Endothelial cell of umbilical vein (primary cell): ENCODE results near the gene TK2. TPM values are rescaled to one million over a fixed set of nuclear protein-coding genes. Genes with fewer than 3 reads are reported as not detected.

Experiments used
- BruUV-seq: library from RNA; stranded (reverse); fragments of 400-500 nt; replicated peaks from 2 replicates; lab custom pipeline; 2021; lab: Mats Ljungman, UMichigan
- CTCF ChIA-PET: fragments of 300-600, 350-600 bp; sonication (Branson Sonifier 250); formaldehyde crosslinking; loops from one replicate; lab custom pipeline; 2021; ENCODE audit warnings: antibody characterized with exemption, inconsistent platforms; lab: Charles Lee
- POLR2A ChIA-PET: fragments of 300-600, 350-600 bp; sonication (Branson Sonifier 250); formaldehyde crosslinking; loops from one replicate; lab custom pipeline; 2021; ENCODE audit warnings: antibody characterized with exemption, inconsistent platforms; lab: Charles Lee
- DNase-seq: peaks from one replicate; pipeline ENCODE4 v3.0.0-alpha.2; 2011; ENCODE audit warnings: low read depth, low spot score
- FAIRE-seq: peaks from 2 replicates; lab custom pipeline; 2011; peaks lifted over from hg19 to GRCh38; lab: Jason Lieb, UNC
- H2AFZ ChIP-seq: 2 replicates; pipeline ENCODE4 v1.6.0; 2012; ENCODE audit warnings: low read depth, low read length, control low read depth, inconsistent platforms
- H3K27ac ChIP-seq: 2 replicates; pipeline ENCODE4 v1.5.1; 2011; ENCODE audit warnings: low read depth, mild to moderate bottlenecking, control low read depth, low read length, moderate library complexity; ENCODE audit not compliant: insufficient read depth
- H3K27me3 ChIP-seq, 2 experiments: 2 replicates each; pipeline versions ENCODE4 v1.6.0 to v1.6.1; 2011; ENCODE audit warnings: low read length in 2 of 2, mixed read lengths in 1 of 2; ENCODE audit not compliant: control insufficient read depth in 2 of 2, insufficient read depth in 2 of 2
- H3K36me3 ChIP-seq, 2 experiments: 2 replicates in 1 of 2; 3 replicates in 1 of 2; pipeline ENCODE4 v1.5.1; 2011; ENCODE audit warnings: low read length in 2 of 2, mild to moderate bottlenecking in 1 of 2, moderate library complexity in 1 of 2; ENCODE audit not compliant: control insufficient read depth in 2 of 2, insufficient read depth in 2 of 2; ENCODE audit errors: extremely low read depth in 1 of 2
- H3K4me1 ChIP-seq: 3 replicates; pipeline ENCODE4 v1.5.1; 2011; ENCODE audit warnings: mild to moderate bottlenecking, low read length; ENCODE audit not compliant: control insufficient read depth, insufficient read depth; ENCODE audit errors: extremely low read depth
- H3K4me2 ChIP-seq: 2 replicates; pipeline ENCODE4 v1.6.1; 2011; ENCODE audit warnings: low read length, control low read depth, mixed read lengths; ENCODE audit not compliant: insufficient read depth
- H3K4me3 ChIP-seq, 3 experiments: fragments of 200-600 bp in 1 of 3; sonication (generic), shearing (Covaris generic) in 1 of 3; replicated peaks in 1 of 3; 2 replicates each; pipeline ENCODE4 v1.5.1; 2011 to 2016; ENCODE audit warnings: control low read depth in 3 of 3, low read length in 3 of 3, mild to moderate bottlenecking in 2 of 3, inconsistent platforms in 1 of 3, low read depth in 1 of 3, moderate library complexity in 1 of 3; ENCODE audit not compliant: insufficient read depth in 1 of 3
- H3K79me2 ChIP-seq: 2 replicates; pipeline ENCODE4 v1.6.0; 2012; ENCODE audit warnings: low read length, inconsistent platforms; ENCODE audit not compliant: control insufficient read depth, insufficient read depth
- H3K9ac ChIP-seq: replicated peaks from 2 replicates; pipeline ENCODE3; 2011; ENCODE audit warnings: low read length, control low read depth; ENCODE audit not compliant: insufficient read depth; ENCODE audit errors: extremely low read depth
- H3K9me1 ChIP-seq: replicated peaks from 3 replicates; pipeline ENCODE4 v1.6.0; 2011; ENCODE audit warnings: mild to moderate bottlenecking, low read length; ENCODE audit not compliant: control insufficient read depth, insufficient read depth; ENCODE audit errors: extremely low read depth
- H3K9me3 ChIP-seq: replicated peaks from 2 replicates; pipeline ENCODE4 v1.5.1; 2012; ENCODE audit warnings: low read length, inconsistent platforms; ENCODE audit not compliant: control insufficient read depth, insufficient read depth
- H4K20me1 ChIP-seq: replicated peaks from 2 replicates; pipeline ENCODE3; 2011; ENCODE audit warnings: mild to moderate bottlenecking, low read length; ENCODE audit not compliant: control insufficient read depth, insufficient read depth; ENCODE audit errors: extremely low read depth
- EZH2 ChIP-seq: IDR thresholded peaks from 2 replicates; pipeline ENCODE4 v1.6.1; 2012; ENCODE audit warnings: borderline replicate concordance, low read depth, mild to moderate bottlenecking, moderate library complexity, low read length, inconsistent platforms; ENCODE audit not compliant: severe bottlenecking
- FOS ChIP-seq: IDR thresholded peaks from 2 replicates; pipeline ENCODE4 v1.6.1; 2011; ENCODE audit warnings: mild to moderate bottlenecking, low read length, moderate library complexity, borderline replicate concordance; ENCODE audit not compliant: insufficient read depth
- GATA2 ChIP-seq: IDR thresholded peaks from 2 replicates; pipeline ENCODE4 v1.7.0; 2011; ENCODE audit warnings: low read depth, mild to moderate bottlenecking, moderate library complexity, mixed read lengths, low read length; ENCODE audit not compliant: insufficient read length, insufficient read depth
- JUN ChIP-seq: IDR thresholded peaks from 2 replicates; pipeline ENCODE4 v1.6.1; 2011; ENCODE audit warnings: borderline replicate concordance, low read depth; ENCODE audit not compliant: insufficient read length, insufficient read depth
- MYC ChIP-seq: IDR thresholded peaks from one replicate; pipeline ENCODE4 v1.6.1; 2011; ENCODE audit warnings: mild to moderate bottlenecking, low read depth, low read length
- POLR2A ChIP-seq: IDR thresholded peaks from 2 replicates; pipeline ENCODE4 v1.6.1; 2012; ENCODE audit warnings: low read depth, mild to moderate bottlenecking, control low read depth, low read length
- POLR2AphosphoS5 ChIP-seq: IDR thresholded peaks from 2 replicates; pipeline ENCODE4 v1.6.1; 2012; ENCODE audit warnings: low read depth, mild to moderate bottlenecking, control low read depth, low read length, moderate library complexity; ENCODE audit not compliant: insufficient read depth
- dilution Hi-C: fragments of 300-500 bp; cut with MboI; formaldehyde crosslinking; loops from one replicate; pipeline ENCODE4 v1.15.0; 2019; ENCODE audit warnings: low sequenced_read_pairs; ENCODE audit not compliant: extremely low pct_ligation_motif_present
- intact Hi-C: fragments of 100-400 bp; cut with micrococcal nuclease; formaldehyde crosslinking; loops from one replicate; pipeline ENCODE4 v1.10.0; 2022
- polyA plus RNA-seq, 4 experiments: library from polyadenylated mRNA; depleted of rRNA in 3 of 4; stranded (reverse) in 3 of 4; unstranded in 1 of 4; fragments of >200 nt; gene quantifications; 2 replicates each; pipeline versions ENCODE4 v1.2.1 to v1.2.3, GENCODE V29; 2011 to 2012; ENCODE audit warnings: missing spikeins in 1 of 4
- total RNA-seq: library from RNA; stranded (reverse); gene quantifications from 2 replicates; pipeline ENCODE4 v1.2.3, GENCODE V29; 2021
- TF ChIP-seq, protein P1 (sequence below): IDR thresholded peaks from 2 replicates; pipeline ENCODE4 v1.6.1; 2011; ENCODE audit not compliant: insufficient read depth, insufficient read length
- TF ChIP-seq, protein P2 (sequence below), 2 donors: IDR thresholded peaks; 1 replicate in 1 of 2; 2 replicates in 1 of 2; pipeline ENCODE4 v1.5.1; 2011; ENCODE audit warnings: low read length in 2 of 2, mild to moderate bottlenecking in 2 of 2, moderate library complexity in 2 of 2, control low read depth in 1 of 2, inconsistent platforms in 1 of 2, low read depth in 1 of 2; ENCODE audit not compliant: insufficient read depth in 1 of 2; ENCODE audit errors: extremely low read depth in 1 of 2

The TK2 gene
- total and polyA plus RNA-seq, 2 donors (not counting 3 experiments of a cell fraction or from before 2014, with no cell fraction given), result 12.1 to 25.2 TPM

DNA sequence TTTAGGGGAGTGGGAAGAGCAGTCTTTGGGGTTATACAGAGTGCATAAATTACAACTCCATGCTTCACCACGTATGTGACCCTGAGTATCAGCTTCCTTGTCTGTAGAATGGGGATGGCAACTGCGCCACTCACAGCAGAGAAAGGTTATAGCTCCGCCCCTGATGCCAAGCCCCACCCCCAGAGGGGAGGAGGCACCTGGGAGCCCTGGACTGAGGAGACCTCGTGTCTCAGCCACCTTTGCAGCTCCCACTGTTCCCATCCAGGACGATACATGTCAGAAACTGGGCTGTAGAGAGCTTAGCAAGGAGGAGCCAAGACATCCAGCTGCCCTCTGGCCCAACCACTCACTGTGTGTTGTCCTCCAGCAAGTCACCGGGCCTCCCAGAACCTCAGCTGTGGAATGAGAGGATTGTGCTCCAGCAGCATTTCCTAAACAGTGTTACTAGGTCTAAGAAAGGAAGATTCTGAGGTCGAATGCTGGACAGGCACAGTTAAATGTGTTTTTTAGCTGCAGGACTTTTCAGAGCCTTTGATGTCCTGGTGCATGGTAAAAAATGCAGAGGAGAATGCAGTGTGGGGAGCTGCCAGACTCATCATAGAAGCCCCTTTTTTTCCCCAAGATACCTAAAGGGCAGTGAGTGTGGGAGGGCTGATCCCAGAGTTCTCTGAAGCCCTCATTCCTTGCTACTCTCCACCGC is 73.4 kb downstream of the TK2 start:
- Histone ChIP-seq H3K27ac (no peak overlapping the region), H3K9ac (no peak overlapping the region), H3K9me1 (no peaks in the 10 kb centered on the region), H3K4me2 (no peak overlapping the region), H3K36me3 (no peaks in the 10 kb centered on the region), H3K79me2 (no peaks in the 10 kb centered on the region), H3K4me1 (peaks cover 5% of the 10 kb centered on the region), H3K9me3 (no peaks in the 10 kb centered on the region), H3K4me3 (no peak overlapping the region), H3K27me3 (peaks cover 0 to 8% of the 10 kb centered on the region in 2 experiments), H2AFZ (no peak overlapping the region), H4K20me1 (no peaks in the 10 kb centered on the region)
- CTCF ChIA-PET, result interaction anchor here (0.6 to 3.4 kb wide), 12 partner anchors 11 to 158 kb away, joined by 3 to 18 read pairs (median 4); no protein-coding TSS in a partner anchor
- dilution Hi-C loops (no loop called here), intact Hi-C loops (loop anchor here (5.0 kb wide), 1 partner anchor 49 kb away; the partner anchor contains the start of gene BEAN1)
- POLR2A ChIA-PET, result no interaction called here
- BruUV-seq, result no TSS peak
- TF ChIP-seq POLR2AphosphoS5 (no peak), JUN (no peak), MYC (no peak), GATA2 (no peak), POLR2A (no peak), EZH2 (no peak), FOS (no peak)
- TF ChIP-seq, protein P1, sequence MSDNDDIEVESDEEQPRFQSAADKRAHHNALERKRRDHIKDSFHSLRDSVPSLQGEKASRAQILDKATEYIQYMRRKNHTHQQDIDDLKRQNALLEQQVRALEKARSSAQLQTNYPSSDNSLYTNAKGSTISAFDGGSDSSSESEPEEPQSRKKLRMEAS, result no peak
- TF ChIP-seq, protein P2, sequence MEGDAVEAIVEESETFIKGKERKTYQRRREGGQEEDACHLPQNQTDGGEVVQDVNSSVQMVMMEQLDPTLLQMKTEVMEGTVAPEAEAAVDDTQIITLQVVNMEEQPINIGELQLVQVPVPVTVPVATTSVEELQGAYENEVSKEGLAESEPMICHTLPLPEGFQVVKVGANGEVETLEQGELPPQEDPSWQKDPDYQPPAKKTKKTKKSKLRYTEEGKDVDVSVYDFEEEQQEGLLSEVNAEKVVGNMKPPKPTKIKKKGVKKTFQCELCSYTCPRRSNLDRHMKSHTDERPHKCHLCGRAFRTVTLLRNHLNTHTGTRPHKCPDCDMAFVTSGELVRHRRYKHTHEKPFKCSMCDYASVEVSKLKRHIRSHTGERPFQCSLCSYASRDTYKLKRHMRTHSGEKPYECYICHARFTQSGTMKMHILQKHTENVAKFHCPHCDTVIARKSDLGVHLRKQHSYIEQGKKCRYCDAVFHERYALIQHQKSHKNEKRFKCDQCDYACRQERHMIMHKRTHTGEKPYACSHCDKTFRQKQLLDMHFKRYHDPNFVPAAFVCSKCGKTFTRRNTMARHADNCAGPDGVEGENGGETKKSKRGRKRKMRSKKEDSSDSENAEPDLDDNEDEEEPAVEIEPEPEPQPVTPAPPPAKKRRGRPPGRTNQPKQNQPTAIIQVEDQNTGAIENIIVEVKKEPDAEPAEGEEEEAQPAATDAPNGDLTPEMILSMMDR (IDR thresholded peaks at IDR 0.05; ENCODE audit: extremely low read depth in 1 of 2, insufficient read depth in 1 of 2, low read depth in 1 of 2, low read length in 2 of 2), result no peak
- FAIRE-seq (peak; percentile 12), DNase-seq (no peak)
